ENCODE measurements around the gene SH3TC1. TPM values are rescaled to one million over a fixed set of nuclear protein-coding genes. Genes with fewer than 3 reads are reported as not detected.

The SH3TC1 gene
- total RNA-seq, 1 donor from 2014 or later = 50.6 TPM

GRCh38 chr4:8164194-8164565 lies 34.9 kb upstream of the SH3TC1 start:
- no peaks in the 10 kb centered on the region for H3K9me3 ChIP-seq
- intact Hi-C loops (cut with DNase I) = no loop called here
- H3K4me3 ChIP-seq = no peak overlapping the region
- H3K27me3 ChIP-seq = no peaks in the 10 kb centered on the region
- TF ChIP-seq POLR2A (IDR thresholded peaks at IDR 0.05) (no peak), POLR2AphosphoS5 (IDR thresholded peaks at IDR 0.05; ENCODE audit: insufficient read depth in 1 of 2, low read depth in 1 of 2) (no peak)
- TF ChIP-seq, protein P1, sequence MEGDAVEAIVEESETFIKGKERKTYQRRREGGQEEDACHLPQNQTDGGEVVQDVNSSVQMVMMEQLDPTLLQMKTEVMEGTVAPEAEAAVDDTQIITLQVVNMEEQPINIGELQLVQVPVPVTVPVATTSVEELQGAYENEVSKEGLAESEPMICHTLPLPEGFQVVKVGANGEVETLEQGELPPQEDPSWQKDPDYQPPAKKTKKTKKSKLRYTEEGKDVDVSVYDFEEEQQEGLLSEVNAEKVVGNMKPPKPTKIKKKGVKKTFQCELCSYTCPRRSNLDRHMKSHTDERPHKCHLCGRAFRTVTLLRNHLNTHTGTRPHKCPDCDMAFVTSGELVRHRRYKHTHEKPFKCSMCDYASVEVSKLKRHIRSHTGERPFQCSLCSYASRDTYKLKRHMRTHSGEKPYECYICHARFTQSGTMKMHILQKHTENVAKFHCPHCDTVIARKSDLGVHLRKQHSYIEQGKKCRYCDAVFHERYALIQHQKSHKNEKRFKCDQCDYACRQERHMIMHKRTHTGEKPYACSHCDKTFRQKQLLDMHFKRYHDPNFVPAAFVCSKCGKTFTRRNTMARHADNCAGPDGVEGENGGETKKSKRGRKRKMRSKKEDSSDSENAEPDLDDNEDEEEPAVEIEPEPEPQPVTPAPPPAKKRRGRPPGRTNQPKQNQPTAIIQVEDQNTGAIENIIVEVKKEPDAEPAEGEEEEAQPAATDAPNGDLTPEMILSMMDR (IDR thresholded peaks at IDR 0.05) = no peak
- no peaks in the 10 kb centered on the region for H3K36me3 ChIP-seq
- H3K4me1 ChIP-seq = peaks cover 13% of the 10 kb centered on the region
- no peak overlapping the region for H3K27ac ChIP-seq
- no peak for DNase-seq (ENCODE audit: extremely low spot score in 2 of 2)

GRCh38 chr4:8164687-8165086 lies 34.4 kb upstream of the SH3TC1 start:
- H3K4me3 ChIP-seq = no peak overlapping the region
- peaks cover 8% of the 10 kb centered on the region for H3K4me1 ChIP-seq

GRCh38 chr4:8165374-8165896 lies 33.7 kb upstream of the SH3TC1 start:
- peaks cover under 1% of the 10 kb centered on the region for H3K4me1 ChIP-seq
- H3K9me3 ChIP-seq = no peaks in the 10 kb centered on the region
- no peak overlapping the region for H3K4me3 ChIP-seq
- no peak overlapping the region for H3K27ac ChIP-seq
- H3K36me3 ChIP-seq = no peaks in the 10 kb centered on the region
- DNase-seq (ENCODE audit: extremely low spot score in 2 of 2) = no peak
- H3K27me3 ChIP-seq = no peaks in the 10 kb centered on the region
- intact Hi-C loops (cut with DNase I) = no loop called here
- TF ChIP-seq, protein P1 (IDR thresholded peaks at IDR 0.05) = no peak
- TF ChIP-seq POLR2AphosphoS5 (IDR thresholded peaks at IDR 0.05; ENCODE audit: insufficient read depth in 1 of 2, low read depth in 1 of 2) (no peak), POLR2A (IDR thresholded peaks at IDR 0.05) (no peak)

More at GRCh38 chr4:8164687-8165086, 34.4 kb upstream of the SH3TC1 start:
- intact Hi-C loops (cut with DNase I) = no loop called here
- Histone ChIP-seq H3K9me3 (no peaks in the 10 kb centered on the region), H3K36me3 (no peaks in the 10 kb centered on the region), H3K27me3 (no peaks in the 10 kb centered on the region), H3K27ac (no peak overlapping the region)
- DNase-seq (ENCODE audit: extremely low spot score in 2 of 2) = no peak
- TF ChIP-seq POLR2A (IDR thresholded peaks at IDR 0.05) = no peak
- TF ChIP-seq, protein P1 (IDR thresholded peaks at IDR 0.05) = no peak
- TF ChIP-seq POLR2AphosphoS5 (IDR thresholded peaks at IDR 0.05; ENCODE audit: insufficient read depth in 1 of 2, low read depth in 1 of 2) = no peak

- Histone ChIP-seq H3K27me3 (no peaks in the 10 kb centered on the region), H3K4me3 (no peak overlapping the region), H3K36me3 (no peaks in the 10 kb centered on the region), H3K27ac (no peak overlapping the region), H3K4me1 (no peaks in the 10 kb centered on the region), H3K9me3 (no peaks in the 10 kb centered on the region)
- TF ChIP-seq POLR2AphosphoS5 (IDR thresholded peaks at IDR 0.05; ENCODE audit: insufficient read depth in 1 of 2, low read depth in 1 of 2) (no peak), POLR2A (IDR thresholded peaks at IDR 0.05) (no peak)
- TF ChIP-seq, protein P1 (IDR thresholded peaks at IDR 0.05) = no peak
- intact Hi-C loops (cut with DNase I) = no loop called here
- DNase-seq (ENCODE audit: extremely low spot score in 2 of 2) = no peak
These were observed 31.8 kb upstream of the SH3TC1 start for GRCh38 chr4:8167291-8167690.

DNA sequence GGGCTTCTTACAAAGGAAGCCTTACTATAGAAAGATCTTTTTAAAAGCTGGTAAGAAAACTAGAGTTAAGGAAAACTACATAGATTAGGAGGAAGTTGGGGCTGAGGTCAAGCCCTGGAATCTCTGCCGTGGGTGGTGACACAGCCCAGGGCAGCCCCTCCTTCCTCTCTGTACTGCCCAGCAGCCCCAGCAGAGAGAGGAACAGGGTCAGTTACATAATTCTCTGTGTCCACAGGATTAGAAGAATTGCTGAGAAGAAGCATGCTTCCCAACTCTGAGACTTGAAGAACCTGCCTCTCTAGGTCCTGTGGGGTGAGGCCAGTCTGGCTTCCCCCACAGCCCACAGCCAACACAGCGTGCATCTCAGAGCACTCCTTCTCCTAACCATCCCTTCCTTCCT lies 31.3 kb upstream of the SH3TC1 start:
- no peaks in the 10 kb centered on the region for H3K4me1 ChIP-seq
- H3K4me3 ChIP-seq = no peak overlapping the region
- intact Hi-C loops (cut with DNase I) = no loop called here
- H3K36me3 ChIP-seq = no peaks in the 10 kb centered on the region
- TF ChIP-seq POLR2AphosphoS5 (IDR thresholded peaks at IDR 0.05; ENCODE audit: insufficient read depth in 1 of 2, low read depth in 1 of 2) (no peak), POLR2A (IDR thresholded peaks at IDR 0.05) (no peak)
- TF ChIP-seq, protein P1 (IDR thresholded peaks at IDR 0.05) = no peak
- H3K27me3 ChIP-seq = no peaks in the 10 kb centered on the region
- no peaks in the 10 kb centered on the region for H3K9me3 ChIP-seq
- H3K27ac ChIP-seq = no peak overlapping the region
- no peak for DNase-seq (ENCODE audit: extremely low spot score in 2 of 2)

Measured in vagina (tissue), 2 donors.